SK-N-DZ (cell line): ENCODE results near the gene RSRC1.

Experiments
- DNase-seq: peaks from one replicate; pipeline ENCODE4 v3.0.0-alpha.2; 2015; ENCODE audit warnings: low spot score

The RSRC1 gene

GRCh38 chr3:158128755-158129154 lies 18.9 kb downstream of the RSRC1 start:
- DNase-seq, result no peak

GRCh38 chr3:158134363-158134762 lies 24.5 kb downstream of the RSRC1 start:
- DNase-seq, result no peak

- DNase-seq, result no peak
Observed at GRCh38 chr3:158140396-158140795, 30.5 kb downstream of the RSRC1 start.

- DNase-seq, result no peak
Observed at GRCh38 chr3:158148218-158148617, 38.3 kb downstream of the RSRC1 start.

- no peak for DNase-seq
Observed at GRCh38 chr3:158152186-158152585, 42.3 kb downstream of the RSRC1 start.

- no peak for DNase-seq
Observed at GRCh38 chr3:158158969-158159368, 49.1 kb downstream of the RSRC1 start.

GRCh38 chr3:158159714-158160113 lies 49.8 kb downstream of the RSRC1 start:
- no peak for DNase-seq

GRCh38 chr3:158160958-158161357 lies 51.1 kb downstream of the RSRC1 start:
- DNase-seq, result no peak

- DNase-seq, result peak; percentile 56
Observed at GRCh38 chr3:158165141-158165655, 55.3 kb downstream of the RSRC1 start.

- peak; percentile 64 for DNase-seq
Observed at GRCh38 chr3:158165730-158166129, 55.8 kb downstream of the RSRC1 start.

GRCh38 chr3:158166223-158166622 lies 56.3 kb downstream of the RSRC1 start:
- DNase-seq, result peak; percentile 78

- DNase-seq, result no peak
Observed at GRCh38 chr3:158167737-158168557, 58.1 kb downstream of the RSRC1 start.

GRCh38 chr3:158169091-158169491 lies 59.2 kb downstream of the RSRC1 start:
- DNase-seq, result no peak

- no peak for DNase-seq
Observed at GRCh38 chr3:158181096-158181495, 71.2 kb downstream of the RSRC1 start.

- DNase-seq, result no peak
Observed at GRCh38 chr3:158185711-158186110, 75.8 kb downstream of the RSRC1 start.

GRCh38 chr3:158200955-158201354 lies 91.1 kb downstream of the RSRC1 start:
- DNase-seq, result no peak

- DNase-seq, result no peak
Observed at GRCh38 chr3:158205324-158205723, 95.4 kb downstream of the RSRC1 start.

GRCh38 chr3:158205994-158206393 lies 96.1 kb downstream of the RSRC1 start:
- DNase-seq, result no peak

GRCh38 chr3:158210067-158210466 lies 100.2 kb downstream of the RSRC1 start:
- DNase-seq, result no peak

- DNase-seq, result no peak
Observed at GRCh38 chr3:158213461-158213860, 103.6 kb downstream of the RSRC1 start.

- peak; percentile 69 for DNase-seq
Observed at GRCh38 chr3:158217992-158218391, 108.1 kb downstream of the RSRC1 start.

GRCh38 chr3:158220575-158220974 lies 110.7 kb downstream of the RSRC1 start:
- no peak for DNase-seq

- no peak for DNase-seq
Observed at GRCh38 chr3:158221426-158221825, 111.5 kb downstream of the RSRC1 start.
